ENCODE data around the gene PTGS1. TPM values are rescaled to one million over a fixed set of nuclear protein-coding genes. Genes with fewer than 3 reads are reported as not detected.

Gene PTGS1
- polyA plus RNA-seq, 1 of the 3 experiments (the other 2 are of a cell fraction), result 5.4 TPM

GRCh38 chr9:122397749-122398148 lies 26.9 kb downstream of the PTGS1 start:
- 92% methylated on average over 2 of the region's 2 CpGs for WGBS (ENCODE audit: low lambda C conversion rate)
- H3K9me3 ChIP-seq, result no peaks in the 10 kb centered on the region
- H3K4me1 ChIP-seq (ENCODE audit: control insufficient read depth in 1 of 2, insufficient read depth in 2 of 2, low read depth in 1 of 2, low read length in 1 of 2), result peaks cover 0 to 23% of the 10 kb centered on the region in 2 experiments; a peak in 2 of 4 replicates
- ChIA-PET POLR2A (no interaction called here), CTCF (interaction anchor here (1.2 kb wide), 1 partner anchor 47 kb away, joined by 5 read pairs; no protein-coding TSS in a partner anchor)
- no peaks in the 10 kb centered on the region for H3K36me3 ChIP-seq (replicated peaks in 1 of 2; ENCODE audit: control insufficient read depth in 1 of 2, insufficient read depth in 2 of 2, low read length in 1 of 2)
- no peak overlapping the region for H3K4me2 ChIP-seq
- H2AFZ ChIP-seq (ENCODE audit: low read depth), result no peak overlapping the region
- H4K20me1 ChIP-seq (ENCODE audit: insufficient read depth), result no peaks in the 10 kb centered on the region
- peaks cover 23% of the 10 kb centered on the region for H3F3A ChIP-seq (replicated peaks; ENCODE audit: insufficient read depth)
- no peak overlapping the region for H3K4me3 ChIP-seq (ENCODE audit: low read depth in 2 of 2, low read length in 1 of 2)
- H3K79me2 ChIP-seq (ENCODE audit: insufficient read depth), result no peaks in the 10 kb centered on the region
- no peak overlapping the region for H3K27ac ChIP-seq (ENCODE audit: low read depth in 2 of 2, low read length in 1 of 2)
- no peak for DNase-seq
- no peaks in the 10 kb centered on the region for H3K9me2 ChIP-seq
- H3K27me3 ChIP-seq (ENCODE audit: insufficient read depth), result no peaks in the 10 kb centered on the region
- TF ChIP-seq MXI1 (IDR thresholded peaks at IDR 0.05; ENCODE audit: low read depth, low read length), result no peak
- no peak for TF ChIP-seq FOXM1 (IDR thresholded peaks at IDR 0.05; ENCODE audit: low read depth)
- no peak for TF ChIP-seq YY1 (IDR thresholded peaks at IDR 0.05; ENCODE audit: low read depth)
- no peak for TF ChIP-seq TCF12 (IDR thresholded peaks at IDR 0.05)
- TF ChIP-seq NFIC (IDR thresholded peaks at IDR 0.05; ENCODE audit: borderline replicate concordance), result no peak
- no peak for TF ChIP-seq IRF3 (IDR thresholded peaks at IDR 0.05; ENCODE audit: low read depth, low read length)
- no peak for TF ChIP-seq EZH2phosphoT487 (IDR thresholded peaks at IDR 0.05; ENCODE audit: borderline replicate concordance, low read depth)
- TF ChIP-seq, protein P1, sequence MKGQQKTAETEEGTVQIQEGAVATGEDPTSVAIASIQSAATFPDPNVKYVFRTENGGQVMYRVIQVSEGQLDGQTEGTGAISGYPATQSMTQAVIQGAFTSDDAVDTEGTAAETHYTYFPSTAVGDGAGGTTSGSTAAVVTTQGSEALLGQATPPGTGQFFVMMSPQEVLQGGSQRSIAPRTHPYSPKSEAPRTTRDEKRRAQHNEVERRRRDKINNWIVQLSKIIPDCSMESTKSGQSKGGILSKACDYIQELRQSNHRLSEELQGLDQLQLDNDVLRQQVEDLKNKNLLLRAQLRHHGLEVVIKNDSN (IDR thresholded peaks at IDR 0.05; ENCODE audit: borderline replicate concordance, low read depth), result no peak
- no peak for TF ChIP-seq CHD2 (IDR thresholded peaks at IDR 0.05; ENCODE audit: low read length, partially characterized antibody)
- no peak for TF ChIP-seq RFX5 (IDR thresholded peaks at IDR 0.05; ENCODE audit: low read length)
- H3K9ac ChIP-seq, result no peak overlapping the region

GRCh38 chr9:122398371-122398924 lies 27.6 kb downstream of the PTGS1 start:
- ChIA-PET POLR2A (no interaction called here), CTCF (interaction anchor here (1.0 to 1.2 kb wide), 2 partner anchors 48 to 53 kb away, joined by 3 to 5 read pairs; no protein-coding TSS in a partner anchor)
- Histone ChIP-seq H4K20me1 (ENCODE audit: insufficient read depth) (no peaks in the 10 kb centered on the region), H3K27ac (ENCODE audit: low read depth in 2 of 2, low read length in 1 of 2) (no peak overlapping the region), H3K4me1 (ENCODE audit: control insufficient read depth in 1 of 2, insufficient read depth in 2 of 2, low read depth in 1 of 2, low read length in 1 of 2) (peaks cover 0 to 27% of the 10 kb centered on the region in 2 experiments; a peak in 2 of 4 replicates), H3F3A (replicated peaks; ENCODE audit: insufficient read depth) (peaks cover 30% of the 10 kb centered on the region), H3K27me3 (ENCODE audit: insufficient read depth) (no peaks in the 10 kb centered on the region), H3K4me3 (ENCODE audit: low read depth in 2 of 2, low read length in 1 of 2) (no peak overlapping the region), H3K79me2 (ENCODE audit: insufficient read depth) (no peaks in the 10 kb centered on the region), H3K4me2 (no peak overlapping the region), H3K9me3 (no peaks in the 10 kb centered on the region), H3K9ac (no peak overlapping the region), H3K9me2 (no peaks in the 10 kb centered on the region), H2AFZ (ENCODE audit: low read depth) (no peak overlapping the region), H3K36me3 (replicated peaks in 1 of 2; ENCODE audit: control insufficient read depth in 1 of 2, insufficient read depth in 2 of 2, low read length in 1 of 2) (no peaks in the 10 kb centered on the region)
- TF ChIP-seq SMC3 (IDR thresholded peaks at IDR 0.05; ENCODE audit: low read depth, low read length) (no peak), TEAD4 (IDR thresholded peaks at IDR 0.05; ENCODE audit: borderline replicate concordance, insufficient read depth) (no peak), TAF1 (IDR thresholded peaks at IDR 0.05; ENCODE audit: borderline replicate concordance, low read depth, low read length) (no peak), CHD2 (IDR thresholded peaks at IDR 0.05; ENCODE audit: low read length, partially characterized antibody) (no peak), MXI1 (IDR thresholded peaks at IDR 0.05; ENCODE audit: low read depth, low read length) (no peak), RXRA (IDR thresholded peaks at IDR 0.05; ENCODE audit: borderline replicate concordance, low read depth) (no peak), CTCF (IDR thresholded peaks at IDR 0.05) (no peak), NFIC (IDR thresholded peaks at IDR 0.05; ENCODE audit: borderline replicate concordance) (no peak), POLR2AphosphoS5 (IDR thresholded peaks at IDR 0.05; ENCODE audit: low read depth, low read length) (no peak), JUND (IDR thresholded peaks at IDR 0.05) (no peak)
- DNase-seq, result no peak
- 80% methylated on average over 1 of the region's 3 CpGs for WGBS (ENCODE audit: low lambda C conversion rate)
